ENCODE results near the gene NR6A1. TPM values are rescaled to one million over a fixed set of nuclear protein-coding genes. Genes with fewer than 3 reads are reported as not detected.

The NR6A1 gene
- total and polyA plus RNA-seq, 2 experiments from 2014 or later, result 0.16 TPM; not detected in 1

DNA sequence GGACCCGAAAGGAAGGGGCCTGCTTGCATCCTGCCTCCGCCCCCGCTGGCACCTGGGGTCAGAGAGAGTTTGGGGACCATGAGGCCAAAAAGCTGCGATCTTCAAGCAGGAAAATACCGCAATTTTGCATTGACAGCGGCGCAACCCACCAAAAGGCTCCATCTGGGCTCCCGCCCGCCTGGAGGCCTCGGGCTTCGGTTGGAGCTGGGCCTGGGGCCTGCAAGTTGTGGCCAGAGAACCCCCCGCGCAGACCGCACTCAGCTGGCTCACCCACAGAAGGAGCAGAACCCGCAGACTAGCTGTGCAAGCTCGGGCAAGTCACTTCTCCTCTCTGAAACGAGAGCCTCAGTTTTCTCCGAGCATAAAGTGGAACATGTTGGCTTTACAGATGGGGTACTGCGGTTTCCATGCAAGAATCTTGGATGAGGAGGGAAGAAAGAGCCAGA, 265.2 kb downstream of the NR6A1 start:
- Histone ChIP-seq H3K9me2 (ENCODE audit: insufficient read depth) (no peaks in the 10 kb centered on the region), H4K20me1 (ENCODE audit: insufficient read depth) (no peaks in the 10 kb centered on the region), H3K4me3 (no peak overlapping the region), H3F3A (ENCODE audit: insufficient read depth) (no peaks in the 10 kb centered on the region), H3K4me1 (ENCODE audit: insufficient read depth) (no peaks in the 10 kb centered on the region), H3K4me2 (ENCODE audit: unreplicated experiment) (no peak overlapping the region), H3K36me3 (ENCODE audit: low read depth) (no peaks in the 10 kb centered on the region), H3K27ac (no peak overlapping the region), H2AFZ (no peak overlapping the region), H3K79me2 (ENCODE audit: insufficient read depth) (no peaks in the 10 kb centered on the region), H3K9me3 (ENCODE audit: low read depth) (no peaks in the 10 kb centered on the region), H3K9ac (no peak overlapping the region), H3K27me3 (replicated peaks; ENCODE audit: insufficient read depth) (peaks cover 47% of the 10 kb centered on the region)
- DNase-seq, result no peak
- TF ChIP-seq EZH2phosphoT487 (IDR thresholded peaks at IDR 0.05; ENCODE audit: insufficient read depth, low read depth) (no peak), EZH2 (IDR thresholded peaks at IDR 0.05; ENCODE audit: insufficient read depth, poor library complexity, severe bottlenecking) (no peak)
- WGBS, 2 experiments (ENCODE audit: low coverage in 1 of 2, low lambda C conversion rate in 2 of 2, missing lambda C conversion rate in 2 of 2), result 79 to 83% methylated on average over 19 of the region's 19 CpGs
- in situ Hi-C loops (cut with MboI), result no loop called here

DNA sequence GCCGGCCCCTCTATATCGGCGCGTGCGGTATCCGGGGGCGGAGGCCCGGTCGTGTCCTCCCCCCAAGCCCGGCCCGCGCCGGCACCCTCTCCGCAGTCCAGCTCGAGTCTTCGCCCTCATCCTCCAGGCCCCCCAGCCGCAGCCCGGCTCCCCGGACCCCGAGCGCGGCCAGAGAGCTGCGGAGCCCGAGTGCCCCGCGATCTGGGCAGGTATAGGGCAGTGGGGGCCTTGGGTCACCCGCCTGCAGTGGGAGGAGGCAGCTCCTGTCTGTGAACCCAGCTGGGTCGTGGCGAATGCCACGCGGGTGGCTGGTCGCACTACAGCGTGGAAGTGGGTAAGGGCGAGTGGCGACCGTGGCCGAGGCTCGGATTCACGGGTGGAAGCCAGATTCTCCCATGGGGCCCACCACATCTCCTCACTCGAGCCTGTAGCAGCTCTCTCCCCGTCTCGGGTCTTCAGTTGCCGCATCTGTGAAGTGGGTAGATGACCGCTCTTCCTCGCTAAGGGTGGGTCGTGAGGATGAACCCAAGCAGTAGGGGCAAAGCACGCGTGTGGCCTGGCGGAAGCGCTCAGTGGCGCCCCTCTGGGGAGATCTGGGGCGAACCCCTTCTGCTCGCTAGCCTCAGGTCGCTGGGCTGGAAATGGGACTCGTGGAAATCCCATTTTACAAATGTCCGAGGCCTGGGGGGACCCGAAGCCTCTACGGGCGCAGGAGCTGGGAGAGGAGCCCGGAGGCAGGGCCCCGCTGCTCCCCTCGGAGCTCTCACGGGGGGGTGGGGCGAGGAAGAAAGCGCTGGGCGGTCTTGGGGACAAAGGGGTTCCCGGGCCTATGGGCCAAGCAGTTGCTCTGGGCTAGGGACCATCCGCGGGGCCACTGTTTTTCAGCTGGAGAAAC, 265.9 kb downstream of the NR6A1 start:
- H3K4me3 ChIP-seq, result no peak overlapping the region

DNA sequence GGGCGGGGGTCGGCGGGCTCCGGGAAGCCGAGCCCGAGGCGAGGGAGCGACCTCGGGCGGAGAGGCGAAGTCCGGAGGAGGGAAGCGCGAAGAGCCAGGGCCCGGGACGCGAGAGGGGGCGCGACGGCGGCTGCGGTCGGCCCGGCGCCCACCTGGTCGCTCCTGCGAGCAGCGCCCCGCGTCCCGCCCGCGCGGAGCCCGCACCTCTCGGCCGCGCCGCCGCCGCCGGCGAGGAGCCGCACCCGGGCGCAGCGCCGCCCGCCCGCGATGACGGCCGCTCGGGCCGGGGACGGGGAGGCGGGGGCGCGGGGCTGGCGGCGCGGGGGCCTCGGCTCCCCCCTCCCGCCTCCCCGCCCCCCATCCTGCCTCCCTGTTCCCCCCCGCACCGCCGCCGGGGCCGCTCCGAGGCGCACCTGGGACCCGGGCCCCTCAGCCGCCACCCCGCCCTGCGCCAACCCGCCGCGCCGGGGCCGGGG, 266.5 kb downstream of the NR6A1 start:
- no peaks in the 10 kb centered on the region for H3K9me3 ChIP-seq (ENCODE audit: low read depth)
- no peaks in the 10 kb centered on the region for H3K79me2 ChIP-seq (ENCODE audit: insufficient read depth)
- no peak overlapping the region for H3K9ac ChIP-seq
- H3K36me3 ChIP-seq (ENCODE audit: low read depth), result no peaks in the 10 kb centered on the region
- no peak overlapping the region for H3K27ac ChIP-seq
- no peak for DNase-seq
- no peak overlapping the region for H3K4me2 ChIP-seq (ENCODE audit: unreplicated experiment)
- WGBS, 2 experiments (ENCODE audit: low coverage in 1 of 2, low lambda C conversion rate in 2 of 2, missing lambda C conversion rate in 2 of 2), result 7 to 15% methylated on average over 8 to 9 of the region's 81 CpGs
- H3K4me1 ChIP-seq (ENCODE audit: insufficient read depth), result no peaks in the 10 kb centered on the region
- TF ChIP-seq EZH2 (IDR thresholded peaks at IDR 0.05; ENCODE audit: insufficient read depth, poor library complexity, severe bottlenecking), result no peak
- TF ChIP-seq EZH2phosphoT487 (IDR thresholded peaks at IDR 0.05; ENCODE audit: insufficient read depth, low read depth), result no peak
- H4K20me1 ChIP-seq (ENCODE audit: insufficient read depth), result no peaks in the 10 kb centered on the region
- no peaks in the 10 kb centered on the region for H3F3A ChIP-seq (ENCODE audit: insufficient read depth)
- H3K4me3 ChIP-seq, result no peak overlapping the region
- H3K27me3 ChIP-seq (replicated peaks; ENCODE audit: insufficient read depth), result peaks cover 50% of the 10 kb centered on the region
- no peak overlapping the region for H2AFZ ChIP-seq
- no peaks in the 10 kb centered on the region for H3K9me2 ChIP-seq (ENCODE audit: insufficient read depth)
- in situ Hi-C loops (cut with MboI), result no loop called here

More for the DNA sequence above, 265.9 kb downstream of the NR6A1 start:
- H3K27ac ChIP-seq, result no peak overlapping the region
- H3K9ac ChIP-seq, result no peak overlapping the region
- in situ Hi-C loops (cut with MboI), result no loop called here
- H3K9me2 ChIP-seq (ENCODE audit: insufficient read depth), result no peaks in the 10 kb centered on the region
- no peak overlapping the region for H3K4me2 ChIP-seq (ENCODE audit: unreplicated experiment)
- no peaks in the 10 kb centered on the region for H3F3A ChIP-seq (ENCODE audit: insufficient read depth)
- no peak overlapping the region for H2AFZ ChIP-seq
- no peaks in the 10 kb centered on the region for H3K4me1 ChIP-seq (ENCODE audit: insufficient read depth)
- no peaks in the 10 kb centered on the region for H4K20me1 ChIP-seq (ENCODE audit: insufficient read depth)
- peaks cover 50% of the 10 kb centered on the region for H3K27me3 ChIP-seq (replicated peaks; ENCODE audit: insufficient read depth)
- DNase-seq, result no peak
- H3K79me2 ChIP-seq (ENCODE audit: insufficient read depth), result no peaks in the 10 kb centered on the region
- WGBS, 2 experiments (ENCODE audit: low coverage in 1 of 2, low lambda C conversion rate in 2 of 2, missing lambda C conversion rate in 2 of 2), result 30 to 35% methylated on average over 48 to 68 of the region's 69 CpGs
- no peaks in the 10 kb centered on the region for H3K36me3 ChIP-seq (ENCODE audit: low read depth)
- TF ChIP-seq EZH2phosphoT487 (IDR thresholded peaks at IDR 0.05; ENCODE audit: insufficient read depth, low read depth), result 0 out of 2 replicates have a peak, but pooled peaks have one; percentile 53
- TF ChIP-seq EZH2 (IDR thresholded peaks at IDR 0.05; ENCODE audit: insufficient read depth, poor library complexity, severe bottlenecking), result peak; percentile 91
- no peaks in the 10 kb centered on the region for H3K9me3 ChIP-seq (ENCODE audit: low read depth)

DNA sequence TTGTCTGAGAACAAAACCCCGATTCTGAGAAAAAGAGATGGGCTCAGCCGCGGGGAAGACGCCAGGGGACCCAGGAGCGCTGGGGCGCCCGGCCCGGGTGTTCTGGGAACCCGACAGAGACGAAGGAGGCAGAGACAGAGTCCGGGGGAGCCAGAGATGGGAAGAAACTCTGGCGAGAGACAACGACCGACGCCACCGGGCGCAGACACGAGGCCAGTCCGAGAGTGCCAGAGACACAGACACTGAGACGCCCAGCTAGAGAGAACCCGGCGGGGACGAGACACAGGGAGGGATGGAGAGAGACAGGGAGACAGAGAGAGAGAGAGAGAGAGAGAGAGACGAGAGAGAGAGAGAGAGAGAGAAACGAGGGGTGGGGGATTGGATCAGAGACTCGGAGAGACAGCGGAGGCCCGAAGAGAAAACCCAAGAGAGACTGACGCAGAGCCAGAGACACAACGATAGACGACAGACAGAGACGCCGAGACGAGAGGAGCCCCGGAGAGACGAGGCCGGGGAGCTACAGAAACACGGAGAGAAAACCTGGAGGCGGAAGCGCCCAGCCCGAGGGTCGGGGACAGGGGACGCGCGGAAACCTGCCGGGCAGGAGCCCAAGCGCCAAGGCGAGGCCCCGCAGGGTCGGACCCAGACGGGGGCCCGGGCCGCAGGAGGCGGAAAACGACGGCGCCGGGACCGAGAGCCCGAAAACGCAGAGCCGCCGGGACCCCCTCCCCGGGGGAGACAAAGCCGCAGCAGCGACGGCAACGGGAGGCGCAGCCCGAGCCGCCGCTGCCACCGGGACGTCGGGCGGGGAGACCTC, 267.2 kb downstream of the NR6A1 start:
- TF ChIP-seq EZH2 (IDR thresholded peaks at IDR 0.05; ENCODE audit: insufficient read depth, poor library complexity, severe bottlenecking), result peak; percentile 100
- peak; percentile 92; the same call in 1 of the 2 replicates for TF ChIP-seq EZH2phosphoT487 (IDR thresholded peaks at IDR 0.05; ENCODE audit: insufficient read depth, low read depth)
- Histone ChIP-seq H3K9me3 (ENCODE audit: low read depth) (no peaks in the 10 kb centered on the region), H2AFZ (peak overlapping the region; percentile 1; the same call in 1 of the 2 replicates), H3K9ac (no peak overlapping the region), H3K27ac (no peak overlapping the region), H3K9me2 (ENCODE audit: insufficient read depth) (no peaks in the 10 kb centered on the region), H3K79me2 (ENCODE audit: insufficient read depth) (no peaks in the 10 kb centered on the region), H3K4me1 (ENCODE audit: insufficient read depth) (no peaks in the 10 kb centered on the region), H3K4me2 (ENCODE audit: unreplicated experiment) (no peak overlapping the region), H3K27me3 (replicated peaks; ENCODE audit: insufficient read depth) (peaks cover 50% of the 10 kb centered on the region), H3K36me3 (ENCODE audit: low read depth) (no peaks in the 10 kb centered on the region), H3F3A (ENCODE audit: insufficient read depth) (no peaks in the 10 kb centered on the region), H3K4me3 (no peak overlapping the region), H4K20me1 (ENCODE audit: insufficient read depth) (no peaks in the 10 kb centered on the region)
- in situ Hi-C loops (cut with MboI), result no loop called here
- 2 to 4% methylated on average over 46 to 56 of the region's 76 CpGs for WGBS, 2 experiments (ENCODE audit: low coverage in 1 of 2, low lambda C conversion rate in 2 of 2, missing lambda C conversion rate in 2 of 2)
- DNase-seq, result peak; percentile 32
